ENCODE measurements around the gene SLC4A2.

The SLC4A2 gene

GRCh38 chr7:151045262-151045661 is 14.1 kb upstream of the SLC4A2 start:
- DNase-seq: no peak

DNA sequence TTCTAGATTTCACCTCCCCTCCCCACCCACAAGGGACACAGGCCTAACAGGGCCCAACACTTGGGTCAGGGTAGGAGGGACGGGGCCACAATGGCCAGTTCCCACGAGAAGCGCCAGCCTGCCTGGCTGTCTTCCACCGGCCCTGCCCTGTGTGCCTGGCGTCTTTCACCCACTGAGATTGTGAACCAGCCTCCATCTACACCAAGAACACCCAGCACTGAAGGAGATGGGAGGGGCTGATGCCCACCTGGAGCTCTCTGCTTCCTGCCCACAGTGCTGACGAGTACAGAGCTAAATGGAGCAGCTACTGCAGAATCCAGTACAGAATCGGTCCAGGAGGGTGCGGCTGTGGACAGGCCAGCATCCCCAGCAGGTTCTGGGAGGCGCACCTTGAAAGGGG is 13.4 kb upstream of the SLC4A2 start:
- no peak for DNase-seq

DNA sequence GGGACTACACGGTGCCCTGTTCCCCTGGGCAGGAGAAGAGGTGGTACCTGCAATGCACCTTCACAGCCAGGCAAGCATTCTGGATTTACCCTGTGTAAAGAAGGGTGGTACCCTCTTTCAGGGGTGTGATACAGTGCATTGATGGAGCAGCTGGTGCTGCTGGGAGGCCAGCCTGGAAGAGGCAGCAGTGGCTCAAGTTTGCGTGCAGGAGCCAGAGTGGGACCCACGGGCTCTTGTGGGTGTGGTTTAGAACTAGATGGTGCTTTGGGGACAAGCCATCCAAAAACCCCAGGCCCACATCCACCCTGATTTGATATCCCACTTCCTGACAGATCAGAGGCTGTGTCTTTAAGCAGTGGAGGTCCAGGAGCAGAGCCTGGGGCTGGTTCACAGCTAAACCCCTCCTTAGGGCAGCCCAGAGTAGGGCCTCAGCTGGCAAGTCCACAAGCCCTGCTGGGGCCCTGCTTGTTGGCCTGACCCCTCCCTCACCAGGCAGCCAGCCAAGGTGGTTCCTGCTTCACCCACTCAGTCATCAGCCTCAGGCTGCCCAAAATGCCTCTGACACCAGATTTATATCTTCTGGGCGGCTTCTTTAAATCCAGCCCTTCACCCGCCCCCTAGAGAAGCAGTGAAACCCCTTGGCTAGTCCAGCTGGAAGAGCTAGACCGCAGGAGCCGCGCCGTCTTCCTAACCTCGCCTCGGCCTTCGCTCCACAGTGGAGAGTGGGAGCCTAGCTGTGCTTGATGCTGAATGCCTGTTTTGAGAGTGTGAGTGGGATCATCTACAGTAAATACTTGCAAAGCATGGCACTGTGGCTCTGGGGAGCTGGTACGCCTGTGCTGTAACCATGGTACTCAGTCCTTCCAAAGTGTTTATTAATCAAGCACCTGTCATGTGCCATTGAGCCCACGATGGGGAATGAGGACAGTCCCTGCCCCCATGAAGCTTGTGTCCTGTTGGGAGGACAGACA is 12.5 kb upstream of the SLC4A2 start:
- no peak for DNase-seq

- DNase-seq: no peak
Measured at GRCh38 chr7:151047976-151048815, 11.2 kb upstream of the SLC4A2 start, which contains the start of gene ASIC3. Gene ASIC3 (plus strand): TSS chr7:151048531. CDS start chr7:151048886, 355 bp downstream.

DNA sequence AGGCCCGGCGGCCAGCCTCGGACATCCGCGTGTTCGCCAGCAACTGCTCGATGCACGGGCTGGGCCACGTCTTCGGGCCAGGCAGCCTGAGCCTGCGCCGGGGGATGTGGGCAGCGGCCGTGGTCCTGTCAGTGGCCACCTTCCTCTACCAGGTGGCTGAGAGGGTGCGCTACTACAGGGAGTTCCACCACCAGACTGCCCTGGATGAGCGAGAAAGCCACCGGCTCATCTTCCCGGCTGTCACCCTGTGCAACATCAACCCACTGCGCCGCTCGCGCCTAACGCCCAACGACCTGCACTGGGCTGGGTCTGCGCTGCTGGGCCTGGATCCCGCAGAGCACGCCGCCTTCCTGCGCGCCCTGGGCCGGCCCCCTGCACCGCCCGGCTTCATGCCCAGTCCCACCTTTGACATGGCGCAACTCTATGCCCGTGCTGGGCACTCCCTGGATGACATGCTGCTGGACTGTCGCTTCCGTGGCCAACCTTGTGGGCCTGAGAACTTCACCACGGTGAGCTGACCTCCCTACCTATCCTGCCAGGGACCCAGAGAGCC is 10.4 kb upstream of the SLC4A2 start:
- DNase-seq: no peak

DNA sequence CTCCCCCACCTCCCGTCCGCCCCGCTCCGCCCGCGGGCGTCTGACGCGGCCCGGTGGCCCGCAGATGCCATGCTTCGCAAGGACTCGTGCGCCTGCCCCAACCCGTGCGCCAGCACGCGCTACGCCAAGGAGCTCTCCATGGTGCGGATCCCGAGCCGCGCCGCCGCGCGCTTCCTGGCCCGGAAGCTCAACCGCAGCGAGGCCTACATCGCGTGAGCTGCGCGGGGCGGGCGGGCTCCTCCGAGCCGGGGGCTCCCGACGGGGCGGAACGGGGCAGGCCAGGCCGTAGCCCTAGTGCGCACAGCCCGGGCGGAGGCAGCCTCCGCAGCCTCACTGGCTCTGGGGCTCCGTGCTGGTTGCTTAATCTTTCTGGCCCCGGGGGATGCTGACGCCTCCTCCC is 8.3 kb upstream of the SLC4A2 start:
- DNase-seq: peak; percentile 52

DNA sequence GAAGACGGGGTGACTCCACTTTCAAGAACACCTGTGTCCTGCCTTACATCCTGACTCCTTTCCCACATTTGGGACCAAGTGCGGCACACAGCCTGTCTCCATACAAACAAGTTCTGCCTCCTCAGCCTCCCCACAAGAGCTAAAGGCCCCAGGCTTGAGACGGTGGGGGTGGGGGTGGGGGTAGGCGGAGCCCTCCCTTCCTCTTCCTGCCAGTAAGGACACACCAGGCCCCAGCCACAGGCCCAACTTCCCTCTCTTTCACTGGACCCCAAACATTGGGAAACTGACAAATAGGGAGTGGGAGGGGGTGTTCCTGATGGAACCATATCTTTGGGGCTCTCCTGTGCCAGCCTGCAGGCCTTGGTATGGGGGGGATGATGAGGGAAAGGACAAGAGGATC is 6.3 kb upstream of the SLC4A2 start:
- no peak for DNase-seq

GRCh38 chr7:151053751-151054150 is 5.6 kb upstream of the SLC4A2 start:
- DNase-seq: no peak

GRCh38 chr7:151056283-151056665 is 3.1 kb upstream of the SLC4A2 start:
- no peak for DNase-seq

DNA sequence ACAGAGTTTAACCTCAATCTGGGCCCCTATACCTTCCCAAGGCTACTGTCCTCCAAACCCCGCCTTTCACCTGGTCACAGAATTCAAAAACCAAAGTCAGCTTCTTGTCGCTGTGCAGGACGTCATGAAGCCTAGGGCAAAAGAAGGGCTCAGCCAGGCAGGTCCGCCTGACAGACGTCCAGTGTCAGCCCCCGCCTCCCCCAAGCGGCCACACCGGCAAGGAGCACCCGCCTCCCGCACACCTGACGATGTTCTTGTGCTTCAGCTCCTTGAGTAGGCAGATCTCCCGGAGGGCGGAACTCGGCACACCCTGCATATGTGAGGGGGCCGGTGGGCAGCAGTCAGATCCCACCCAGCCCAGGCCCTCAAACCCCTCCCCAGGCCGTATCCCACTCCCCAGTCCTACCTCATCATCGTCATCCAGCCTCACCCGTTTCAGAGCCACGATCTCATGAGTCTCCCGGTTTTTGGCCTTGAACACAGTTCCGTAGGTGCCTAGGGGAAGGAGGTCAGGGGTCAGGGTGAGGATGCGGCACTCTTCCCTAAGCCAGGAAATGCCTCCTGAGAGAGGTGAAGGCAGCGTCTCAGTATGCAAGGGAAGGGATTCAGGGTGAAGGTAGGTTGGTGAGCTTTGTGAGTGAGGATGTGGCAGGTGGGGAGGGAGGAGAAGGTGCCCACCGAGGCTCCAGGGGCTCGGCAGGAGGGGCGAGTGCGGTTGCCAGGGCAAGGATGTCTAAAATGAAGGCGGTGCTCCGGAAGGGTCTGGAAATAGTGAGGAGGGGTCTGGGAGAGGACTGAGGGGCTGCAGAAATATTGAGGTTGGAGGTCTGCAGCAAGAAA is 2.5 kb upstream of the SLC4A2 start:
- no peak for DNase-seq

- no peak for DNase-seq
Measured at GRCh38 chr7:151057506-151057988, 1.8 kb upstream of the SLC4A2 start, which contains the start of gene CDK5. Gene CDK5 (minus strand): TSS chr7:151057897. CDS start chr7:151057848, 49 bp downstream.

GRCh38 chr7:151057989-151058780 is 1.2 kb upstream of the SLC4A2 start:
- peak; percentile 96 for DNase-seq

- no peak for DNase-seq
Measured at GRCh38 chr7:151058781-151059366, 515 bp upstream of the SLC4A2 start.

- DNase-seq: no peak
Measured at GRCh38 chr7:151060113-151060415, 675 bp downstream of the SLC4A2 start.

- no peak for DNase-seq
Measured at GRCh38 chr7:151060416-151061212, 1.2 kb downstream of the SLC4A2 start.

GRCh38 chr7:151061213-151062110 is 2.1 kb downstream of the SLC4A2 start:
- no peak for DNase-seq

DNA sequence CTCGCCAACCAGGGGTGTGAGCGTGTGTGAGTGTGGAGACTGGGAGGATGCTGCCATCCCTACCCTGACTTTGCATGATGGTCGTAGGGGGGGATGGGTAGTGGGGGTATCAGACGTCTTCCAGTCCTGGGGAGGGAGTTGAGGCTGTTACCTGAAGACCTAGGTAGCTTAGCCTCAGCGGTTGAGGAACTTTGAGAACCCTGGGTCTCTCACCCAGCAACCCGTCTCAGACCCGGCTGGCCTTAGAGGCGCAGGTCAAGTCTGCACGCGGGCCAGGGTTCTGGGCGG is 2.7 kb downstream of the SLC4A2 start:
- no peak for DNase-seq

GRCh38 chr7:151062399-151063211 is 3.2 kb downstream of the SLC4A2 start:
- no peak for DNase-seq

GRCh38 chr7:151063212-151063561 is 3.8 kb downstream of the SLC4A2 start:
- no peak for DNase-seq

Data from activated CD4-positive, alpha-beta T cell treated with anti-CD3 and anti-CD28 coated beads, Interleukin-2, amount 50 U/mL, for 1 hour (primary cell).